OCI-LY7 (cell line): ENCODE measurements around the gene UBE2J2. TPM values are rescaled to one million over a fixed set of nuclear protein-coding genes. Genes with fewer than 3 reads are reported as not detected.

Experiments used
- BruUV-seq: library from RNA; stranded (reverse); fragments of 400-500 nt; replicated peaks from 2 replicates; lab custom pipeline; 2021; lab: Mats Ljungman, UMichigan
- CTCF ChIA-PET: fragments of 300-600 bp; sonication (Branson Sonifier 250); formaldehyde crosslinking; loops from one replicate; lab custom pipeline; 2022; ENCODE audit warnings: antibody characterized with exemption; ENCODE audit not compliant: unreplicated experiment; lab: Charles Lee
- POLR2A ChIA-PET: fragments of 300-600 bp; sonication (Branson Sonifier 250); formaldehyde crosslinking; loops from one replicate; lab custom pipeline; 2022; ENCODE audit warnings: antibody characterized with exemption; lab: Charles Lee
- DNase-seq: peaks from one replicate; pipeline ENCODE4 v3.0.0-alpha.2; 2015; ENCODE audit warnings: low spot score
- H2AFZ ChIP-seq: fragments of 200-600 bp; sonication (generic), shearing (Covaris generic); 2 replicates; pipeline ENCODE4 v1.6.1; 2014; ENCODE audit warnings: mild to moderate bottlenecking, antibody characterized with exemption, low read length, moderate library complexity
- H3K27ac ChIP-seq: fragments of 200-600 bp; sonication (generic); 2 replicates; pipeline ENCODE4 v1.5.1; 2014; ENCODE audit warnings: mixed run types, low read depth, mild to moderate bottlenecking, moderate library complexity, low read length, inconsistent platforms; ENCODE audit not compliant: poor library complexity, severe bottlenecking
- H3K36me3 ChIP-seq: fragments of 200-600 bp; sonication (generic); 2 replicates; pipeline ENCODE4 v1.6.1; 2014; ENCODE audit warnings: mild to moderate bottlenecking, antibody characterized with exemption, low read length, moderate library complexity, mixed read lengths; ENCODE audit not compliant: insufficient read depth
- H3K4me1 ChIP-seq: fragments of 200-600 bp; sonication (generic); 2 replicates; pipeline ENCODE4 v1.5.1; 2014; ENCODE audit warnings: mild to moderate bottlenecking, low read length; ENCODE audit not compliant: insufficient read depth, poor library complexity, severe bottlenecking
- H3K4me2 ChIP-seq: fragments of 200-600 bp; sonication (generic); 2 replicates; pipeline ENCODE4 v1.6.1; 2014; ENCODE audit warnings: mild to moderate bottlenecking, low read length
- H3K4me3 ChIP-seq: fragments of 200-600 bp; sonication (generic); 2 replicates; pipeline ENCODE4 v1.5.1; 2014; ENCODE audit warnings: mild to moderate bottlenecking, low read depth, low read length; ENCODE audit not compliant: poor library complexity, severe bottlenecking
- H3K79me2 ChIP-seq: fragments of 200-600 bp; sonication (generic); 2 replicates; pipeline ENCODE4 v1.6.1; 2016; ENCODE audit warnings: low read depth, mild to moderate bottlenecking, low read length, moderate library complexity, mixed read lengths; ENCODE audit not compliant: insufficient read depth
- H3K9me2 ChIP-seq: fragments of 200-600 bp; sonication (generic); 2 replicates; pipeline ENCODE4 v1.6.1; 2016; ENCODE audit warnings: mild to moderate bottlenecking, low read length, mixed read lengths; ENCODE audit not compliant: insufficient read depth
- H3K9me3 ChIP-seq: fragments of 200-600 bp; sonication (generic); 2 replicates; pipeline ENCODE4 v1.6.1; 2014; ENCODE audit warnings: mild to moderate bottlenecking, mixed run types, low read length, mixed read lengths
- H4K20me1 ChIP-seq: fragments of 200-600 bp; sonication (generic); 2 replicates; pipeline ENCODE4 v1.6.1; 2014; ENCODE audit warnings: mild to moderate bottlenecking, antibody characterized with exemption, low read length, moderate library complexity, mixed read lengths; ENCODE audit not compliant: insufficient read depth
- EZH2phosphoT487 ChIP-seq: fragments of 200-600 bp; sonication (generic); IDR thresholded peaks from 2 replicates; pipeline ENCODE4 v1.6.1; 2018; ENCODE audit warnings: low read depth, borderline replicate concordance, mild to moderate bottlenecking, mixed run types, antibody characterized with exemption, low read length, moderate library complexity, mixed read lengths
- intact Hi-C: fragments of 100-400 bp; cut with micrococcal nuclease; formaldehyde crosslinking; loops from one replicate; pipeline ENCODE4 v1.10.0; 2022; ENCODE audit not compliant: unreplicated experiment
- total RNA-seq, 2 experiments: library from RNA; depleted of rRNA in 1 of 2; stranded (reverse); fragments of >200 nt in 1 of 2; shearing (Covaris generic) in 1 of 2; gene quantifications; 2 replicates each; pipeline ENCODE4 v1.2.3, GENCODE V29; 2014 to 2022
- TF ChIP-seq, protein P1 (sequence below): fragments of 200-600 bp; sonication (generic); conservative IDR thresholded peaks from 2 replicates; pipeline ENCODE4 v1.5.1; 2014; ENCODE audit warnings: mild to moderate bottlenecking, antibody characterized with exemption, low read length, moderate library complexity, mixed read lengths

Gene UBE2J2
- total RNA-seq, 2 experiments from 2014 or later: 69.2 to 88.7 TPM

DNA sequence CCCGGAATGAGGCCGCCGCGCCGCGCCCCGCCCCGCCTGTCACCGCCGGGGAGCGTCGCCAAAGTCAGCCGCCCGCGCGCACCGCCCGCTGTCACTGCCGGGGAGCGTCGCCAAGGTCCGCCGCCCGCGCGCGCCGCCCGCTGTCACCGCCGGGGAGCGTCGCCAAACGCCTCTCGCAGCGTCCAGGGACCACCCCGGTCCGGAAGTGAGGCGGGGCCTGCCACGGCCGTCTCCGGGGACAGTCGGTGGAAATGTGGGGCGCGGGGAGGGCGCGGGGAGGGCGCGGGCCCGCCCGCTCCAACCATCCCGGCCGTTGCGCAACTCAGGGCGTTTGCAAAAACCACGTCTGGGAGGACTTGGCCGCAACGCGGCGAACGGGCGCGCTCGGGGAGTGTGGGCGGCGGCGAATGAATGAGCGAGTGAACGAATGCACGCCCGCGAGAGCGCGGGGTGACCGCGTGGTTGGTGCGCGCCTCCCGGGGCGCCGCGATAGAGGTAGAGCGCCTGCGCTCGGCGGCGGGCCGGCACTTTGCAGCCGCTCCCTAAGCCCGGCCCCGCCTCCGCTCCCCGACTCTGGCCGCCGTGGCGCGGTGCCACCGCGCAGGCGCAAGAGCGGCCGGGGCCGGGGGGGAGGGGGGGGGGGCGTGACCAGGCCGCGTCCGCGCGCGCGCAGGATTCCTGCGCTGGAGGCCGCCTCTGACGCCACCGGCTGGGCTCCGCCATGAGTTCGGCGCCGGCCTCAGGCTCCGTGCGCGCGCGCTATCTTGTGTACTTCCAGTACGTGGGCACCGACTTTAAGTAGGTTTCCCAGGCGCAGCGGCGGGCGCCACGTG lies 34.5 kb upstream of the UBE2J2 start, which contains the start of the genes ACAP3 and PUSL1:
Gene ACAP3, minus strand, starts transcription at position 8 of the 833 bp plus-strand sequence. CDS start 115 bp downstream, outside the sequence.
Gene PUSL1, plus strand, starts transcription at position 675 of the 833 bp plus-strand sequence. Its CDS starts 47 bp downstream, at position 722.
- CTCF ChIA-PET: no interaction called here
- peak within 1 kb of the TSS; percentile 74; the same call in 1 of the 2 replicates for H2AFZ ChIP-seq
- no peaks in the 10 kb centered on the region; the same call in 1 of the 2 replicates for H3K79me2 ChIP-seq
- peaks cover 5% of the 10 kb centered on the region; the same call in 1 of the 2 replicates for H4K20me1 ChIP-seq
- no peaks in the 10 kb centered on the region for H3K9me2 ChIP-seq
- POLR2A ChIA-PET: no interaction called here
- TF ChIP-seq, protein P1, sequence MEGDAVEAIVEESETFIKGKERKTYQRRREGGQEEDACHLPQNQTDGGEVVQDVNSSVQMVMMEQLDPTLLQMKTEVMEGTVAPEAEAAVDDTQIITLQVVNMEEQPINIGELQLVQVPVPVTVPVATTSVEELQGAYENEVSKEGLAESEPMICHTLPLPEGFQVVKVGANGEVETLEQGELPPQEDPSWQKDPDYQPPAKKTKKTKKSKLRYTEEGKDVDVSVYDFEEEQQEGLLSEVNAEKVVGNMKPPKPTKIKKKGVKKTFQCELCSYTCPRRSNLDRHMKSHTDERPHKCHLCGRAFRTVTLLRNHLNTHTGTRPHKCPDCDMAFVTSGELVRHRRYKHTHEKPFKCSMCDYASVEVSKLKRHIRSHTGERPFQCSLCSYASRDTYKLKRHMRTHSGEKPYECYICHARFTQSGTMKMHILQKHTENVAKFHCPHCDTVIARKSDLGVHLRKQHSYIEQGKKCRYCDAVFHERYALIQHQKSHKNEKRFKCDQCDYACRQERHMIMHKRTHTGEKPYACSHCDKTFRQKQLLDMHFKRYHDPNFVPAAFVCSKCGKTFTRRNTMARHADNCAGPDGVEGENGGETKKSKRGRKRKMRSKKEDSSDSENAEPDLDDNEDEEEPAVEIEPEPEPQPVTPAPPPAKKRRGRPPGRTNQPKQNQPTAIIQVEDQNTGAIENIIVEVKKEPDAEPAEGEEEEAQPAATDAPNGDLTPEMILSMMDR: no peak
- no peak for TF ChIP-seq EZH2phosphoT487
- H3K4me2 ChIP-seq: peak within 1 kb of the TSS; percentile 99
- peak; percentile 95 for DNase-seq
- H3K27ac ChIP-seq: peak within 1 kb of the TSS; percentile 88
- no TSS peak for BruUV-seq
- peaks cover 35% of the 10 kb centered on the region for H3K4me1 ChIP-seq
- intact Hi-C loops: loop anchor here (1.0 to 5.0 kb wide), 6 partner anchors 17 to 276 kb away; partner anchors contain the start of genes ATAD3B, B3GALT6, C1orf159 and CPTP
- peaks cover 36% of the 10 kb centered on the region for H3K36me3 ChIP-seq
- H3K9me3 ChIP-seq: no peaks in the 10 kb centered on the region
- H3K4me3 ChIP-seq: peak within 1 kb of the TSS; percentile 90

DNA sequence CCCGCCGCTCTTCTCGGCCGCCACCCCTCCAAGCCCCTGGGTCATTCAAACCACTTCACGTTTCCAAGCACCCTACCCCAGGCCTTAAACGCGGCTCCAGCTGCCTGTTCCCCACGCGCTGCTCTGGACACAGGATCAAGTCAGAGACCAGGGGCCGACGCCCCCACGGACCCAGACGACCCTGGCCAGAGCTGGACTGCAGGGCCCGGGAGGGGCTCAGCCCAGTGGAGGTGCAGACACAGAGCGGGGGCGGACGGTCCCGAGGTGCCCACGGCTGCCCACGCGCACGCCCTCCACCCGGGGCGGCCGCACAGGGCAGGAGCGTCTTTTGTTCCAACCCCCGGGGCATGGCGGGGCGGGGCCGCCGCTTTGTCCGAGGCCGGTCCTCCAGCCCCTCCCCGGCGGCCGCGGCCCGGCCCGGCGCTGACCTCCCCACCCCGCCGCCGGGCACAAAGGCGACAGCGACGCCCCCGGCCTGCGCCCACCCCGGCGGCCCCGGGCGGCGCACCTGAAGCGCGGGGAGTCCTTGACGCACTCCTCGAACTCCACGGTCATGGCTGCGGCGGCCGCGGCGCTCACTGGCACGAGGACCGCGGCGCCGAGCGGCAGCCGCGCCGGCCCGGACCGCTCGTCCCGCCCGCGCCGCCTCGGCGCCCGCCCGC lies 33.7 kb upstream of the UBE2J2 start:
- DNase-seq: no peak
- H3K36me3 ChIP-seq: peaks cover 29% of the 10 kb centered on the region

More for the DNA sequence above, 33.7 kb upstream of the UBE2J2 start:
- BruUV-seq: no TSS peak
- ChIA-PET CTCF (no interaction called here), POLR2A (no interaction called here)
- Histone ChIP-seq H3K9me3 (no peaks in the 10 kb centered on the region), H3K9me2 (no peaks in the 10 kb centered on the region), H3K4me1 (peaks cover 35% of the 10 kb centered on the region), H4K20me1 (peaks cover 5% of the 10 kb centered on the region; the same call in 1 of the 2 replicates), H3K4me2 (peak overlapping the region; percentile 99), H3K79me2 (no peaks in the 10 kb centered on the region; the same call in 1 of the 2 replicates), H3K27ac (no peak overlapping the region), H3K4me3 (peak overlapping the region; percentile 89), H2AFZ (no peak overlapping the region)
- intact Hi-C loops: loop anchor here (5.0 kb wide), 3 partner anchors 75 to 275 kb away; partner anchors contain the start of genes B3GALT6, C1orf159 and SDF4
- TF ChIP-seq EZH2phosphoT487: no peak
- TF ChIP-seq, protein P1: no peak
